GM21515 (cell line): Measurements from ENCODE around the gene P2RX7.

ENCODE experiments used
- ATAC-seq: cut with Tn5 transposase; IDR thresholded peaks from one replicate; pipeline ENCODE4 v1.9.1; 2021; ENCODE audit not compliant: unreplicated experiment

P2RX7 gene

GRCh38 chr12:121110211-121110940 lies 22.3 kb upstream of the P2RX7 start:
- ATAC-seq, result peak; percentile 54

GRCh38 chr12:121111684-121112083 lies 21.0 kb upstream of the P2RX7 start:
- ATAC-seq, result no peak

DNA sequence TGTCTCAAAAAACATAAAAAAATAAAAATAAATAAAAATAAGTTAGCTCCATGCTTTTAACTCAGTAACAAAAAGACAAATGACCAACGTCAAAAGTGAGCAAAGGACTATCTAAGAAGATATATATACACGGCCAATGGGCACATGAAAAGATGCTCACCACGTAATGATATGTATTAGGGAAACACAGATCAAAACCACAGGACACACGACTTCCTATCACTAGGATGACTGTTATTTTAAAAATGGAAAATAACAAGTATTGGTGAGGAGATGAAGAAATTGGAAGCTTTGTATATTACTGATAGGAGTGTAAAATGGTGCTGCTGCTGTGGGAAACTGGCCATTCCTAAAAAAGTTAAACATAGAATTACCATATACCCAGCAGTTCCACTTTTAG lies 20.2 kb upstream of the P2RX7 start:
- no peak for ATAC-seq

- no peak for ATAC-seq
These were observed 19.6 kb upstream of the P2RX7 start for GRCh38 chr12:121113057-121113456.

DNA sequence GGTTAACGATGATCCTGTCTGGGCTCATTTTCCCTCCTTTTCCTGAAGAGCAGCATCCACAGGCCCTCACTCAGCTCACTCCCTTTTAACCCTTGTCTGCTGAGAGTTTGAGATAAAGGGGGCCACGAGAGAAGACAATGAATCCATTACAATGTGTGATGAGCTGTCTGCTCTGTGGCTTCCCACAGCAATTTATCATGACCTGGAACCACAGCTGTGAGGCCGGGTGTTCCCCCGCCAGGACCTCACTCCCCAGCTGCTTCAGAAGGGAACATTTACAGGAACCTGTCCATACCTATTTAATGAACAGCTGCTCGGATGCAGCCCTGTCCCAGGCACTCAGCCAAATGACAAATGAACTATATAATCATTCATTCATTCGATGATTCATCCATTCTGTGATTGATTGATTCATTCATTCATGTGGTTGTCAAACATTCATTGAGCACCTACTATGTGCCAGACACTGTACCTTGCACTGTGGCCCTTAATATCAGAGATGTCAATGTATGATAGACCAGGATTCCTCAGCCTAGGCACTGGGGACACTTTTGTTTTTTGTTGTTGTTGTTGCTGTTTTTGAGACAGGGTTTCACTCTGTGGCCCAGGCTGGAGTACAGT lies 18.5 kb upstream of the P2RX7 start:
- ATAC-seq, result no peak

DNA sequence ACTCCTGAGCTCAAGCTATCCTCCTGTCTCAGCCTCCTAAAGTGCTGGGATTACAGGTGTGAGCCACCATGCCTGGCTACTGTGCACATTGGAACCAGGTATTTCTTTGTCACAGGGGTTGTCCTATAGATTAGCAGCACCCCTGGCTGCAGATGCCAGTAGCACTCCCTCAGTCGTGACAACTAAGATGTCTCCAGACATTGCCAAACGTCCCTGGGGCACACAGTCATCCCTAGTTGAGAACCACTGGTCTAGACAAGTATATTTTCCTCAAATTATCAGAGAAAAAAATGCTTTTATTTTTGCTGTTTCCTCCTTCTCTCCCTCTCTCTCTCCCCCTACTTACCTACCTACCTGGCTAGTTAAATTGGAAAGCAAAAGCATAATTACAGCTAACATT lies 17.9 kb upstream of the P2RX7 start:
- no peak for ATAC-seq

DNA sequence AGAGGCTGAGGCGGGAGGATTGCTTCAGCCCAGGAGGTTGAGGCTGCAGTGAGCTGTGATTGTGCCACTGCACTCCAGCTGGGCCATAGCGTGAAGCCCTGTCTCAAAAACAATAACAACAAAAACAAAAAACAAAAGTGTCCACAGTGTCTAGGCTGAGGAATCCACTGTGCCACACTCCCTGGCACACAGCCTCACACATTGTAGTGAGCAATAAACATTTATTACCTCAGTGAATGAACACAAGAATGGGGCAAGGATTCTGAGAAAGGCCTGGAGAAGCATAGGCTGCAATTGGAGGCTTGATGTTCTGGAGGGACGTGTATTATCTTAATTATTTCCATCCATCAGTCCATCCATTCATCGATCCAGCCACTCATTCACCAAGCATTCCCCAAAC lies 17.1 kb upstream of the P2RX7 start:
- ATAC-seq, result no peak

- no peak for ATAC-seq
These were observed 16.1 kb upstream of the P2RX7 start for GRCh38 chr12:121116318-121117225.

DNA sequence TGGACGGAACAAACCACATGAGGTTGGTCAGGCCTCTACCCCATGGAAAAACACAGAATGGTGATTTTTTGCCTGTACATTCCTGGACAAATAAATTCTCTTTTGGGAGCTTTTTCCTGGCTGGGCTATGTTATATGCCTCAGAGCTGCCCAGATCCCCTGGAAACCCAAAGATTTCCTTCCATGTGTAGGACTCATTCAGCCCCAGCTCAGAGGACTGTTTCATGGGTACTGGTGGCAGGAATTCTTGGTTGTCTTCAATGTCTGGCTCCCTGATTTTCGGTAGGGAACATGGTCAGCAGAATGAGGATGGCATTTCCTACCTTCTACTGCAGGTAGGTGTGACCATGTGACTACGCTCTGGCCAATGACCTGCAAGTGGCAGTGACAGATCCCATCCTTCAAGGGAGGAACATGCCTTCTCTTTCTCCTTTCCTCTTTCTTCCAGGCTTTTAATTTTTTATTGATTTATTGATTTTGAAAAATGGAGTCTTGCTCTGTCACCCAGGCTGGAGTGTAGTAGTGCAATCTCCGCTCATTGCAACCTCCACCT lies 15.4 kb upstream of the P2RX7 start:
- no peak for ATAC-seq

GRCh38 chr12:121120323-121120722 lies 12.4 kb upstream of the P2RX7 start:
- no peak for ATAC-seq

DNA sequence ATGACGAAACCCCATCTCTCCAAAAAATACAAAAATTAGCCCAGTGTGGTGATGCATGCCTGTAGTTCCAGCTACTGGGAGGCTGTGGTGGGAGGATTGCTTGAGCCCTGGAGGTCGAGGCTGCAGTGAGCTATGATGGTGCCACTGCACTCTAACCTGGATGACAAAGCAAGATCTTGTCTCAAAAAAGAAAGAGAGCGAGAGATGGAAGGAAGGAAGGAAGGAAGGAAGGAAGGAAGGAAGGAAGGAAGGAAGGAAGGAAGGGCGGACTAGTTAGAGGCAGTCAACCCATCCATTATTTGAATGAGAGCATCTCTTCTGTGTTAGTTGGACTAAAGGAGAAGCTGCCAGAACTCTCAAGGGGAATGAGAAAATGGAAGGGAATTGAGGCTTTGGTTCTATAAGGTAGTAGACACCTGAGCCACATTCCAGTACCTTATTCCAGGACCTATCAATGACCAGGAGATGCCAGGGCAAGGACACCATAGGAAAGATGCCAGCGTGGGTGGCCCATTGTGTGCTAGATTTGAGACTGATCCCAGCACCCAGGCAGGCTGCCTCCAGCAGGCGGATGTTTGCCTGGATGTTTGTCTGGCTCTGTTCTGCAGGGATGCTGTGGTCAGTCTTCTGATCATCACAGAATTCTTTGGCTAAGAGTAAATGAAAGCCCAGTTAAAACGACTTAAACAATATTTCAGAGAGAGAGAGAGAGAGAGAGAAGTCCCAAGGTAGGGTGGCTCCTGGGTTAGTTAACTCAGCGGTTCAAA lies 11.5 kb upstream of the P2RX7 start:
- ATAC-seq, result no peak

- no peak for ATAC-seq
These were observed 10.9 kb upstream of the P2RX7 start for GRCh38 chr12:121121805-121122204.

GRCh38 chr12:121123488-121123887 lies 9.2 kb upstream of the P2RX7 start:
- no peak for ATAC-seq

DNA sequence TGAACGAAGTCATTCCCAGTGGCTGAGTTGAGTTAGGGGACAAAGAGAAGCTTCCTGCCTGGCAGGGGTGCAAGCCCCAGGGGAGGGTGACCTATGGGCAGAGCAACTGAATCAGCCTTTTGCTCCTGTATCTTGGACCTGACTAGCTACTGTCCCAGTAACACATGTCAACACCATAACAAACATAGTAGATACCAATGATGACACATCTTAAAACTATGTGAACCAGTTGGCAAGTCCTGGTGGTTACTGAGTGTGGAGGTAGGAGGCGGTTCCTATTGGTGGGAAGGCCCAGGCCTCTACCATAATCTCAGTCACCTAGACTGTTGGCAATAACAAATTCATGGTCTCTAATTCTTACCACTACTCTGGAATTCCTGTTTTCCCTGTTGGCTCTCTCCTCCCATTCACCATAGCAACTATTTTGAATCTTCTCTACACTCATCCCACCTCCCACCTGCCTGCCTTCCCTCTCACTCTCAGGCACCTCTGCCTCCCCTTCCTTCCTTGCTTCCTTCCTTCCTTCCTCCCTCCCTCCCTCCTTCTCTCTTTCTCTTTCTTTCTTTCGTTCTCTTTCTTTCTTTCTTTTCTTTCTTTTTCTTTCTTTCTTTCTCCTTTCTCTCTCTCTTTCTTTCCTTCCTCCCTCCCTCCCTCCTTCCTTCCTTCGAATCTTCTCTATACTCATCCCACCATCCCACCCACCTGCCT lies 8.1 kb upstream of the P2RX7 start:
- ATAC-seq, result no peak

- ATAC-seq, result no peak
These were observed 5.2 kb upstream of the P2RX7 start for GRCh38 chr12:121127501-121127900.

GRCh38 chr12:121128908-121129810 lies 3.5 kb upstream of the P2RX7 start:
- peak; percentile 79 for ATAC-seq

GRCh38 chr12:121129811-121130147 lies 2.9 kb upstream of the P2RX7 start:
- ATAC-seq, result no peak

DNA sequence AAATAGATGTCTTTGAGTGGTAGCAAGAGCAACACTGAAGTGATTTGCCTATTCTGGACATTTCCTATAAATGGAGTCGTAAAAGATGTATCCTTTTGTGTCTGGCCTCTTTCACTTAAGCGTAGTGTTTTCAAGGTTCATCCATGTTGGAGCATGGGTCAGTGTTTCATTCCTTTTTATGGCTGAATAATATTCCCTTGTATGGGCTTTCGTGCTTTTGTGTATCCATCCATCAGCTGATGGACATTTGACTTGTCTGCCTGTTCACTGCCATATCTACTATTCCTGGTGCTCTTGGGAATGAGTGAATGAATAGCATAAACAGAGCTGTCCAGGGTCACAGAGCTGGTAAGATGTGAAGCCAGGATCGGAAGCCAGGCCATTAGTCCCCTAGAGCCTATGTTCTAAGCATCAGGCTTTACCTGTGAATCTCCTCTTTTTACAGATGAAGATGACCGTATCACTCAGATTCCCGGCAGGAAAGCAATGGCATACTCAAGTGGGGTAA lies 1.8 kb upstream of the P2RX7 start:
- no peak for ATAC-seq

DNA sequence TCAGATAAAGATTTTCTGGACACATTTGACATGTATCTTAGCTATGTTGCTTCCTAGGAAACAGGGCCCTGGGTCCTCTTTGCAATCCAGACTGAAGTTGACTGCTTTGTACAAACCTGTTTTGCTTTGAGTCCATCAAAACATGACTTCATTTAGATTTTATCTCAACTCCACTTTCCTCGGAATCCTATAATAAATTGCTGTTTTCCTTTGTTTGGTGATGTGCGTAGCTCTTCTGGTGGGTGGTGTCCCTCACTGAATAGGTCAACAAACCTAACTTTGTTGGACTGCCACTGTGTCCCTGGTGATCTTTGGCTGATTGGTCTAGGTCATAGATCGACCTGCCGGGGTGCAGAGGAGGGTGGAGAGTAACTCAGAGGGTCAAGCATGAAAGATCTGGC lies 735 bp upstream of the P2RX7 start:
- ATAC-seq, result no peak
